ENCODE data around the gene ITSN1.
"Not testable (repeated sequence)": the region's sequence is repeated elsewhere in the genome, so short reads cannot be mapped to it uniquely, and the experiment has no call there.

ITSN1 gene

GRCh38 chr21:33860332-33860879, 218.1 kb downstream of the ITSN1 start:
- no peak for DNase-seq (ENCODE audit: low spot score)

GRCh38 chr21:33861125-33861524, 218.8 kb downstream of the ITSN1 start:
- DNase-seq (ENCODE audit: low spot score) = no peak

GRCh38 chr21:33863191-33863590, 220.9 kb downstream of the ITSN1 start:
- DNase-seq (ENCODE audit: low spot score) = not testable (repeated sequence)

- no peak for DNase-seq (ENCODE audit: low spot score)
Measured at GRCh38 chr21:33864150-33864549, 221.8 kb downstream of the ITSN1 start.

- DNase-seq (ENCODE audit: low spot score) = no peak
Measured at GRCh38 chr21:33865176-33865575, 222.9 kb downstream of the ITSN1 start.

- DNase-seq (ENCODE audit: low spot score) = no peak
Measured at GRCh38 chr21:33865996-33866575, 223.8 kb downstream of the ITSN1 start.

- DNase-seq (ENCODE audit: low spot score) = no peak
Measured at GRCh38 chr21:33866826-33867225, 224.5 kb downstream of the ITSN1 start.

GRCh38 chr21:33867868-33868267, 225.6 kb downstream of the ITSN1 start:
- DNase-seq (ENCODE audit: low spot score) = not testable (repeated sequence)

GRCh38 chr21:33869873-33870272, 227.6 kb downstream of the ITSN1 start:
- no peak for DNase-seq (ENCODE audit: low spot score)

GRCh38 chr21:33870768-33871167, 228.5 kb downstream of the ITSN1 start:
- DNase-seq (ENCODE audit: low spot score) = no peak

GRCh38 chr21:33871171-33871570, 228.9 kb downstream of the ITSN1 start:
- no peak for DNase-seq (ENCODE audit: low spot score)

- DNase-seq (ENCODE audit: low spot score) = no peak
Measured at GRCh38 chr21:33872881-33873515, 230.7 kb downstream of the ITSN1 start.

GRCh38 chr21:33874161-33874560, 231.9 kb downstream of the ITSN1 start:
- no peak for DNase-seq (ENCODE audit: low spot score)

- no peak for DNase-seq (ENCODE audit: low spot score)
Measured at GRCh38 chr21:33875026-33875695, 232.9 kb downstream of the ITSN1 start.

GRCh38 chr21:33878824-33879223, 236.5 kb downstream of the ITSN1 start:
- DNase-seq (ENCODE audit: low spot score) = no peak

GRCh38 chr21:33880626-33881025, 238.3 kb downstream of the ITSN1 start:
- no peak for DNase-seq (ENCODE audit: low spot score)

- no peak for DNase-seq (ENCODE audit: low spot score)
Measured at GRCh38 chr21:33881689-33882440, 239.6 kb downstream of the ITSN1 start.

- no peak for DNase-seq (ENCODE audit: low spot score)
Measured at GRCh38 chr21:33883118-33883517, 240.8 kb downstream of the ITSN1 start.

GRCh38 chr21:33884376-33885171, 242.3 kb downstream of the ITSN1 start:
- no peak for DNase-seq (ENCODE audit: low spot score)

GRCh38 chr21:33885172-33885514, 242.8 kb downstream of the ITSN1 start:
- no peak for DNase-seq (ENCODE audit: low spot score)

GRCh38 chr21:33886321-33886720, 244.0 kb downstream of the ITSN1 start:
- no peak for DNase-seq (ENCODE audit: low spot score)

GRCh38 chr21:33890187-33890586, 247.9 kb downstream of the ITSN1 start:
- no peak for DNase-seq (ENCODE audit: low spot score)

Measured in hematopoietic multipotent progenitor cell treated with erythropoietin and hydrocortisone succinate and interleukin-3 and kit ligand, for 15 days (in vitro differentiated cells).